Type B pancreatic cell (in vitro differentiated cells): ENCODE data around the gene FARSB. TPM values are rescaled to one million over a fixed set of nuclear protein-coding genes. Genes with fewer than 3 reads are reported as not detected.

Source experiments
- DNase-seq: peaks from one replicate; pipeline ENCODE4 v3.0.0; 2021; ENCODE audit warnings: mixed read lengths; ENCODE audit not compliant: unreplicated experiment; ENCODE audit errors: extremely low spot score
- H3K27ac Mint-ChIP-seq: 2 replicates; pipeline ENCODE4 v1.8.0; 2021; ENCODE audit warnings: mild to moderate bottlenecking, mixed read lengths
- H3K27me3 Mint-ChIP-seq: 2 replicates; pipeline ENCODE4 v1.8.0; 2021; ENCODE audit warnings: mixed read lengths
- H3K36me3 Mint-ChIP-seq: 2 replicates; pipeline ENCODE4 v1.8.0; 2021; ENCODE audit warnings: mixed read lengths
- H3K4me1 Mint-ChIP-seq: one replicate; pipeline ENCODE4 v1.8.0; 2021; ENCODE audit warnings: mixed read lengths; ENCODE audit not compliant: unreplicated experiment
- H3K4me3 Mint-ChIP-seq: 2 replicates; pipeline ENCODE4 v1.8.0; 2021; ENCODE audit warnings: mild to moderate bottlenecking, mixed read lengths
- H3K9me3 Mint-ChIP-seq: 2 replicates; pipeline ENCODE4 v1.8.0; 2021; ENCODE audit warnings: mixed read lengths
- CTCF ChIP-seq: fragments of 200-600 bp; sonication (generic); conservative IDR thresholded peaks from 2 replicates; pipeline ENCODE4 v1.5.0; 2021; ENCODE audit warnings: antibody characterized with exemption, mild to moderate bottlenecking
- total RNA-seq: library from RNA; stranded (reverse); gene quantifications from 2 replicates; pipeline ENCODE4 v1.2.1, GENCODE V29; 2021; ENCODE audit warnings: low replicate concordance

The FARSB gene
- total RNA-seq, 1 donor from 2014 or later, result 24.0 TPM

DNA sequence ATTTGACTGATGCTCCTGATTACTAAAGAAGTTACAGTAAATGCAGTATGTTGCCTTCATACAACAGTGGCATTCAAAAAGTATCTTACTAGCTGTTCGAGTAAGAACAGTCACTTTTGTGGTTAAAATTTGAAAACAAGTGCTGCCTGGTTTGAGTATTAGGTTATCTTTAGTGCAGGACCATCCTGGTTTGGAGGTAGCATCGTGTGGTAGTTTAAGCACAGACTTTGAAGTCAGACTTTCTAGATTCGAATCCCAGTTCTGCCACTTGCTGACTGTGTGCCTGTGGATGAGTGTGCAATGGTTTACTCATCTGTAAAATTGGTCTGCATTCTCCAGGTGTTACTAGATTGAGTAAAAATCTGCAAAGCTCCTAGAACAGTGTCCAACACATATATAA lies 134.8 kb downstream of the FARSB start:
- Mint-ChIP-seq H3K36me3 (peaks cover 3% of the 10 kb centered on the region), H3K4me3 (no peak overlapping the region), H3K27me3 (no peaks in the 10 kb centered on the region), H3K4me1 (peaks cover 21% of the 10 kb centered on the region), H3K9me3 (peaks cover 11% of the 10 kb centered on the region), H3K27ac (no peak overlapping the region)
- DNase-seq, result no peak
- TF ChIP-seq CTCF, result no peak

Other genes starting within 250 kb of the FARSB start
- gene SGPP2, start 231.5 kb downstream of the FARSB start, total RNA-seq, result 7.0 and 22.4 TPM in 2 replicates
- 0.45 TPM in 1 of 2 replicates, not detected in the other for gene MOGAT1, start 15.6 kb upstream of the FARSB start, total RNA-seq
- gene ACSL3, start 204.9 kb upstream of the FARSB start, total RNA-seq, result 95.8 and 96.5 TPM in 2 replicates